ENCODE results near the gene ZMPSTE24.

- TF ChIP-seq POLR2A (IDR thresholded peaks at IDR 0.05; ENCODE audit: low read depth) (no peak), EP300 (IDR thresholded peaks at IDR 0.05) (no peak), CTCF (IDR thresholded peaks at IDR 0.05) (peak; percentile 92 to 99 (median 95)), POLR2AphosphoS5 (IDR thresholded peaks at IDR 0.05) (peak; percentile 50 to 63)
These were observed 57.3 kb downstream of the ZMPSTE24 start for GRCh38 chr1:40315239-40315794.
